ENCODE measurements around the gene BTG3. TPM values are rescaled to one million over a fixed set of nuclear protein-coding genes. Genes with fewer than 3 reads are reported as not detected.

The BTG3 gene
- total RNA-seq, 2 experiments from 2014 or later, result 38.8 to 38.9 TPM

DNA sequence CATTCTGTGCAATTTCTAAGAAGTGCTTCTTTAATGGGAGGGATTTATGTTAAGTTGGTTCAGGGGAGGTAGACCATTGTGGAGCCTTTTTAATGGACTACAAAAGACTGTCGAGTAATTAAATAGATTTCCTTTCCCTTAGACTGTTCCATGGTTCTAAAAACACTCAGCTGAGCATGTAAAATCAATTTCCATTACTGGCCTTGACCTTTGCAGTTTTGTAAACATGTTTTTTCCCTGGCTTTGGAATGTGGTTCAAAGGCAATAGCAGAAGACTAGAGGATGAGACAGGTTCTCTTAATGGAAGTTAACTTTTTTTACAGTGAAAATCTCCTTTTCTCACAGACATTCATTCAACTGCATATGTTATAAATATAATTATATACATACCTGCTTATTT lies 37.6 kb upstream of the BTG3 start:
- DNase-seq, result no peak
- TF ChIP-seq, protein P1, sequence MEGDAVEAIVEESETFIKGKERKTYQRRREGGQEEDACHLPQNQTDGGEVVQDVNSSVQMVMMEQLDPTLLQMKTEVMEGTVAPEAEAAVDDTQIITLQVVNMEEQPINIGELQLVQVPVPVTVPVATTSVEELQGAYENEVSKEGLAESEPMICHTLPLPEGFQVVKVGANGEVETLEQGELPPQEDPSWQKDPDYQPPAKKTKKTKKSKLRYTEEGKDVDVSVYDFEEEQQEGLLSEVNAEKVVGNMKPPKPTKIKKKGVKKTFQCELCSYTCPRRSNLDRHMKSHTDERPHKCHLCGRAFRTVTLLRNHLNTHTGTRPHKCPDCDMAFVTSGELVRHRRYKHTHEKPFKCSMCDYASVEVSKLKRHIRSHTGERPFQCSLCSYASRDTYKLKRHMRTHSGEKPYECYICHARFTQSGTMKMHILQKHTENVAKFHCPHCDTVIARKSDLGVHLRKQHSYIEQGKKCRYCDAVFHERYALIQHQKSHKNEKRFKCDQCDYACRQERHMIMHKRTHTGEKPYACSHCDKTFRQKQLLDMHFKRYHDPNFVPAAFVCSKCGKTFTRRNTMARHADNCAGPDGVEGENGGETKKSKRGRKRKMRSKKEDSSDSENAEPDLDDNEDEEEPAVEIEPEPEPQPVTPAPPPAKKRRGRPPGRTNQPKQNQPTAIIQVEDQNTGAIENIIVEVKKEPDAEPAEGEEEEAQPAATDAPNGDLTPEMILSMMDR (IDR thresholded peaks at IDR 0.05), result no peak
- H3K4me1 Mint-ChIP-seq (ENCODE audit: low read depth), result peaks cover 2% of the 10 kb centered on the region
- H3K27me3 Mint-ChIP-seq, result peaks cover 8% of the 10 kb centered on the region
- intact Hi-C loops (cut with micrococcal nuclease), result no loop called here
- H3K9me3 Mint-ChIP-seq, result no peaks in the 10 kb centered on the region
- H3K27ac Mint-ChIP-seq, result no peak overlapping the region
- no peak overlapping the region for H3K4me3 Mint-ChIP-seq
- POLR2A ChIA-PET, result no interaction called here
- CTCF ChIA-PET, result no interaction called here
- no peaks in the 10 kb centered on the region for H3K36me3 Mint-ChIP-seq (ENCODE audit: low read depth)
- ATAC-seq, result no peak

- no peaks in the 10 kb centered on the region for H3K9me3 Mint-ChIP-seq
- intact Hi-C loops (cut with micrococcal nuclease), result no loop called here
- peaks cover 8% of the 10 kb centered on the region for H3K4me1 Mint-ChIP-seq (ENCODE audit: low read depth)
- H3K27ac Mint-ChIP-seq, result no peak overlapping the region
- ChIA-PET CTCF (no interaction called here), POLR2A (no interaction called here)
- TF ChIP-seq, protein P1 (IDR thresholded peaks at IDR 0.05), result no peak
- H3K27me3 Mint-ChIP-seq, result peaks cover 2% of the 10 kb centered on the region
- H3K36me3 Mint-ChIP-seq (ENCODE audit: low read depth), result no peaks in the 10 kb centered on the region
- no peak for DNase-seq
- no peak for ATAC-seq
- no peak overlapping the region for H3K4me3 Mint-ChIP-seq
These were observed 34.1 kb upstream of the BTG3 start for GRCh38 chr21:17646790-17647189.

- H3K27ac Mint-ChIP-seq, result no peak overlapping the region
- ATAC-seq, result no peak
These were observed 31.5 kb upstream of the BTG3 start for GRCh38 chr21:17644186-17644585.

DNA sequence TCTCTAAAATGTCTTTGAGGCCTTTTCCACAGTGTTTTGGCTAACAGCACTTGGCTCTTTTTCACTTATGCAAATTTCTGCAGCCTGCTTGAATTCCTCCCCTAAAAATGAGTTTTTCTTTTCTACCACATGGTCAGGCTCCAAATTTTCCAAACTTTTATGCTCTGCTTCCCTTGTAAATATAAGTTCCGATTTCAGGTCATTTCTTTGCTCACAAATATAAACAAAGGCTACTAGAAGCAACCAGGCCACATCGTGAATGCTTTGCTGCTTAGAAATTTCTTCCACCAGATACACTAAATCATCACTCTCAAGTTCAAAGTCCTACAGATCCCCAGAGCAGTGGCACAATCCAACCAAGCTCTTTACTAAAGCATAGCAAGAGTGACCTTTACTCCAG lies 28.1 kb upstream of the BTG3 start:
- Mint-ChIP-seq H3K27ac (no peak overlapping the region), H3K4me1 (ENCODE audit: low read depth) (peaks cover 8% of the 10 kb centered on the region), H3K9me3 (peaks cover 5% of the 10 kb centered on the region), H3K27me3 (no peaks in the 10 kb centered on the region), H3K36me3 (ENCODE audit: low read depth) (no peaks in the 10 kb centered on the region), H3K4me3 (no peak overlapping the region)
- DNase-seq, result no peak
- intact Hi-C loops (cut with micrococcal nuclease), result no loop called here
- ATAC-seq, result no peak
- TF ChIP-seq, protein P1 (IDR thresholded peaks at IDR 0.05), result no peak
- CTCF ChIA-PET, result no interaction called here
- POLR2A ChIA-PET, result no interaction called here

More at GRCh38 chr21:17644186-17644585, 31.5 kb upstream of the BTG3 start:
- H3K36me3 Mint-ChIP-seq (ENCODE audit: low read depth), result no peaks in the 10 kb centered on the region
- no peak overlapping the region for H3K4me3 Mint-ChIP-seq
- TF ChIP-seq, protein P1 (IDR thresholded peaks at IDR 0.05), result no peak
- H3K4me1 Mint-ChIP-seq (ENCODE audit: low read depth), result peaks cover 8% of the 10 kb centered on the region
- no peak for DNase-seq
- ChIA-PET POLR2A (no interaction called here), CTCF (no interaction called here)
- H3K27me3 Mint-ChIP-seq, result no peaks in the 10 kb centered on the region
- intact Hi-C loops (cut with micrococcal nuclease), result no loop called here
- peaks cover 5% of the 10 kb centered on the region for H3K9me3 Mint-ChIP-seq

- no peak overlapping the region for H3K27ac Mint-ChIP-seq
- CTCF ChIA-PET, result interaction anchor here (0.9 kb wide), 1 partner anchor 288 kb away, joined by 3 read pairs; no protein-coding TSS in a partner anchor
- DNase-seq (no peak), ATAC-seq (no peak)
- no peaks in the 10 kb centered on the region for H3K36me3 Mint-ChIP-seq (ENCODE audit: low read depth)
- H3K4me1 Mint-ChIP-seq (ENCODE audit: low read depth), result no peaks in the 10 kb centered on the region
- no peak overlapping the region for H3K4me3 Mint-ChIP-seq
- TF ChIP-seq, protein P1 (IDR thresholded peaks at IDR 0.05), result no peak
- H3K27me3 Mint-ChIP-seq, result no peaks in the 10 kb centered on the region
- H3K9me3 Mint-ChIP-seq, result peaks cover 5% of the 10 kb centered on the region
- POLR2A ChIA-PET, result no interaction called here
- intact Hi-C loops (cut with micrococcal nuclease), result no loop called here
These were observed 24.0 kb upstream of the BTG3 start for GRCh38 chr21:17636711-17637110.
